ENCODE data around the gene PARP4. TPM values are rescaled to one million over a fixed set of nuclear protein-coding genes. Genes with fewer than 3 reads are reported as not detected.
"Not testable (repeated sequence)": the region's sequence is repeated elsewhere in the genome, so short reads cannot be mapped to it uniquely, and the experiment has no call there.

The PARP4 gene
- total RNA-seq, 1 donor from 2014 or later: 11.8 TPM

- DNase-seq (ENCODE audit: low read depth) (no peak), FAIRE-seq (no peak)
- H3K4me3 ChIP-seq (ENCODE audit: low read depth, low read length): no peak overlapping the region
- peaks cover 1% of the 10 kb centered on the region for H3K27me3 ChIP-seq (ENCODE audit: control insufficient read depth, insufficient read depth, low read length)
- H3K36me3 ChIP-seq (ENCODE audit: control insufficient read depth, insufficient read depth, low read length): no peaks in the 10 kb centered on the region
- no peak for TF ChIP-seq CTCF (IDR thresholded peaks at IDR 0.05; ENCODE audit: insufficient read depth, low read length, severe bottlenecking)
Observed at GRCh38 chr13:24385902-24386301, 126.7 kb downstream of the PARP4 start.

- H3K4me3 ChIP-seq (ENCODE audit: low read depth, low read length); DNase-seq (ENCODE audit: low read depth); H3K27me3 ChIP-seq (ENCODE audit: control insufficient read depth, insufficient read depth, low read length); H3K36me3 ChIP-seq (ENCODE audit: control insufficient read depth, insufficient read depth, low read length); FAIRE-seq: not testable (repeated sequence)
Observed at GRCh38 chr13:24384946-24385345, 127.6 kb downstream of the PARP4 start.

GRCh38 chr13:24384091-24384490, 128.5 kb downstream of the PARP4 start:
- FAIRE-seq; DNase-seq (ENCODE audit: low read depth); H3K4me3 ChIP-seq (ENCODE audit: low read depth, low read length); H3K36me3 ChIP-seq (ENCODE audit: control insufficient read depth, insufficient read depth, low read length); H3K27me3 ChIP-seq (ENCODE audit: control insufficient read depth, insufficient read depth, low read length): not testable (repeated sequence)

GRCh38 chr13:24381541-24382265, 130.9 kb downstream of the PARP4 start:
- Histone ChIP-seq H3K4me3 (ENCODE audit: low read depth, low read length) (no peak overlapping the region), H3K36me3 (ENCODE audit: control insufficient read depth, insufficient read depth, low read length) (no peaks in the 10 kb centered on the region), H3K27me3 (ENCODE audit: control insufficient read depth, insufficient read depth, low read length) (no peaks in the 10 kb centered on the region)
- FAIRE-seq (no peak), DNase-seq (ENCODE audit: low read depth) (no peak)
- no peak for TF ChIP-seq CTCF (IDR thresholded peaks at IDR 0.05; ENCODE audit: insufficient read depth, low read length, severe bottlenecking)

- H3K36me3 ChIP-seq (ENCODE audit: control insufficient read depth, insufficient read depth, low read length); FAIRE-seq; H3K4me3 ChIP-seq (ENCODE audit: low read depth, low read length); H3K27me3 ChIP-seq (ENCODE audit: control insufficient read depth, insufficient read depth, low read length): not testable (repeated sequence)
- peak; percentile 54 for DNase-seq (ENCODE audit: low read depth)
Observed at GRCh38 chr13:24380881-24381280, 131.7 kb downstream of the PARP4 start.

- H3K4me3 ChIP-seq (ENCODE audit: low read depth, low read length); DNase-seq (ENCODE audit: low read depth); H3K27me3 ChIP-seq (ENCODE audit: control insufficient read depth, insufficient read depth, low read length); FAIRE-seq; H3K36me3 ChIP-seq (ENCODE audit: control insufficient read depth, insufficient read depth, low read length): not testable (repeated sequence)
Observed at GRCh38 chr13:24380227-24380626, 132.4 kb downstream of the PARP4 start.

GRCh38 chr13:24371273-24371672, 141.3 kb downstream of the PARP4 start:
- not testable (repeated sequence) for H3K4me3 ChIP-seq (ENCODE audit: low read depth, low read length); DNase-seq (ENCODE audit: low read depth); FAIRE-seq; H3K27me3 ChIP-seq (ENCODE audit: control insufficient read depth, insufficient read depth, low read length); H3K36me3 ChIP-seq (ENCODE audit: control insufficient read depth, insufficient read depth, low read length)

Other genes starting within 250 kb of the PARP4 start
- not detected in 2 replicates for gene C1QTNF9, start 203.2 kb downstream of the PARP4 start, total RNA-seq
- gene ATP12A, start 167.6 kb upstream of the PARP4 start, total RNA-seq: 7.9 and 38.0 TPM in 2 replicates

Data from bronchial epithelial cell (primary cell).